GM21737 (cell line): ENCODE results near the gene PKD2L1.

ENCODE experiments used
- ATAC-seq: cut with Tn5 transposase; IDR thresholded peaks from one replicate; pipeline ENCODE4 v1.9.1; 2021; ENCODE audit warnings: mild to moderate bottlenecking, moderate library complexity; ENCODE audit not compliant: unreplicated experiment

The PKD2L1 gene

DNA sequence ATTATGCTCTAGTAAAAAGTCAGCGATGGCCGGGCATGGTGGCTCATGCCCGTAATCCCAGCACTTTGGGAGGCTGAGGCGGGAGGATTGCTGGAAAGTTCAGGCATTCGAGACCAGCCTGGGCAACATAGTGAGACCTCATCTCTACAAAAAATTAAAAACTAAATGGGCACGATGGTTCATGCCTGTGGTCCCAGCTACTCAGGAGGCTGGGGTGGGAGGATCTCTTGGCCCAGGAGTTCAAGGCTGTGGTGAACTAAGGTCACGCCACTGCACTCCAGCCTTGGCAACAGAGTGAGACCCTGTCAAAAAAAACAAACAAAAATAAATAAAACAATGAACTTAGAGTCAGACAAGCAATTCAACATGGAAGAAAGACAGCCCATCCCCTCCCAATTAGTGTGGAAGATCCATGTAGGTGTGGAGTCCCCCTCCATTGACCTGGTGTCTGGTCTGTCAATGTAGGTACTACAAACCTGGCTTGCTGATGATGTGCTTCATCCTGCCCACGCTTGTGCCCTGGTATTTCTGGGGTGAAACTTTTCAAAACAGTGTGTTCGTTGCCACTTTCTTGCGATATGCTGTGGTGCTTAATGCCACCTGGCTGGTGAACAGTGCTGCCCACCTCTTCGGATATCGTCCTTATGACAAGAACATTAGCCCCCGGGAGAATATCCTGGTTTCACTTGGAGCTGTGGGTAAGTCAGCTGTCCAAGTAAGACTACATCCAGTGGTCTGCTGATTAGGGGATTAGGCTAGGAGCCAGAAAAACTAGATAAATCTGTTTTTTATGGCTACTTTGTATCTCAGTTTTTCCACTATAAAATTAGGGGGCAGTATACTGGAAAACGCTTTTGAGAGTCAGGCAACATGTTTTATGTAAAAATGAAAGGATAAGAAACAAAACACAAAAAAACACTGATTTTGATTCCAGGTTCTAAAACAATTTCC, 26.3 kb upstream of the PKD2L1 start:
- ATAC-seq: no peak

DNA sequence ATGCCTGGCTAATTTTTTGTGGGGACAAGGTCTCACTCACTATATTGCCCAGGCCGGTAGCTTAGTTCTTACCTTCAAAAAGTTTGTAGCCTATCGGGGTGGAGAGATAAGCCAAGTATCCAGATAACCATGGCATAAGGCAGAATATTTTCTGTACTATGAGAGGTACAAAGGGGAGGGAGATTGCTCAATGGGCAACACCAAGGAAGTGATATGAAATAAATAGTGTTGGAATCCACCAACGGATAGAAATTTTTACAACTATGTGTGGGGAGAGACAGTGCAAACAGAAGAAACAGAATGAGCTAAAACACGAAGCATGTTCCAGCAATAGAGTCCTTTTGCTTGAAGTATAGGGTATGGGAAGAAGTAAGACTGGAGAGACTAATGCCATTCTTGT, 25.1 kb upstream of the PKD2L1 start:
- ATAC-seq: no peak

DNA sequence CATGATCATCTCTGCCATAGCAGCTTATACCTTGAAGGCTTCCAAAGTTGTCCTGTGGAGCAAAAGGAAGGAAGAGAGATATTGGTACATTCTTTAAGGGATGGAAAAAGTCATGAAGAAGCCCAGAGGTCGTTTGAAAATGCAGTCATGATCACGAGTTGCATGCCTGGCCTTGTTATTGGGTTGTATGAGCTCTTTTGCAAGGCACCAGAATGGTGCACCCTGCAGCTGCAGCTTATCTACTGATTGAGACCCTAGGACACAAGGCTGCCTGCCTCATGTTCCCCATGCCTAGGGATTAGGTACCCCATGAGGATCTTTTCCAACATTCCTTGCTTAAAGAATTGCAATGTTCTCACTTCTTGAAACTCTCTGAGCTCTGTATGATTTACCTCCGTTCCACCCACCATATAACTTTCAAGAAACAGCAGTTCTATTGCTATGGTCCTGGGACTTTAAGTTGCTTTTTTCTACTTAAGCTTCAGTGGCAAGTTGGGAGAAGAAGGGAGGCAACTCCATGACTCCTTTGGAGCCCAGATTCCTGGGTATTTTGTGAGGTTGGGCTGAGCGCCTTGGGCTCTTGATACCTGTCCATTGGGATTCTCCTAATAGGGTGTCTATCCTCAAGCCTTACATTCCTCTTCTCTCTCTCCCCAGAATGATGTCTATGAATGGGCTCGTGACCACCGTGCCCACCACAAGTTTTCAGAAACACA, 23.9 kb upstream of the PKD2L1 start:
- no peak for ATAC-seq

DNA sequence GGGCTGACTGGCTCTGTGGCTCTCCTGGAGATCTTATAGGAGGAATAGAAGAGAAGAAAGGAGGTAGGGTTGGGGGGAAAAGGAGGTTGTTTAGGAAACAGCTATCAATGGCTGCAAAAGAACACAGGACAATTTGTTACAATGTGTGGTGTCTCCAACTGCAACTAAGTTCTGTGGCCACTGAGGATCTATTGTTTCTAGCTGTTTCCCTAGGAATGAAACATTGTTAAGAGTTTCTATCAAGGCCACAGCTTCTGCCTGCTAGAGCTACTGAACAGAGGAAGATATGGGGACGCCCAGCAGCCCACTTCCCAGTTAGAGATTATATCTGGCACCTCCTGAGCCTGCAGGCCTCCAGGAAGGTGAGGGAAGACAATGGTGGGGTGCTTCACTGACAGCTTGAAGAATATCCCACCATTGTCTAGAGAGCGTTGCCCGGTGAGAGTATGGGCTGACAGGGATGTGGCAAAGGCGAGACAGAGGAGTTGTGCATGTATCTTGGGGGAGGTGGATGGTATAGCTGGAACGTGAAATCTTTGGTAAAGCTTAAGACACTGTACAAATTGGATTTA, 21.0 kb upstream of the PKD2L1 start:
- no peak for ATAC-seq

DNA sequence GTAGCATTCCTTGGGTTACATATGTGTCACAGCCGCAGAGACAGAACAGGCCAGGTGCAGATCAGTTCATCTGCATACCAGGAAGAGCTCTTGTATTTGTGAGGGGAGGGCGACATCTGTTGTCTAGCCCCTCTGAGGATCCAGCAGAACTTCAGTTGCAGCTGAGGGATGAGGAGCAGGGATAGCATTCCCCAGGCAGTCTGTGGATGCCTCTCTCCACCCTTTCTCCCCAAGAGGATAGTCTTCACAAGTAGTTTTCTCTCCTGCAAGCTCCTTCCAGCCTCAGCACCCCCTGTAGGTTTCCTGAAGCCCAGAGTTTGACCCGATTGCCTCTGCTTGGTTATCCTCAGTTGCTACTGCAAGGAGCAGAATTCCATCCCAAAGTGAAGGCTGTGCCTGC, 19.6 kb upstream of the PKD2L1 start:
- ATAC-seq: no peak

DNA sequence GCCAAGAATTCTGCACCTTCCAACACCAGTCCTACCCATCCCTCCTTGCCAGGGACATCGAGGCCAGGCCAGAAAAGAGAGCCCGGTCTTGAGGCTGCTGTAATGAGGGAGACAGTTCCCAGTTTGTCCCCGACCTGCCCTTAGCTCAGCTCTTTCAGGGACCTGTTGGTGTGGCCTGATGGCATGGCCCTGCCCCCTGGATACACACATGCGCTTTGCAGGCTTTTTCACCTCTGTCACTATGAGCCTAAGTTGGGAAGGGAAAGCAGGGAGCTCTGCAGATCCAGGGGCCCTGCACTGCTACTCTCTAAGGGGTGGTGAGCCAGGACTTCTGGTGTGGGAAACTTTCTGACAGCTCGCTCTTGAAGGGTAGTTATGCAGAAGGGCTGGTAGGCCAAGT, 19.1 kb upstream of the PKD2L1 start:
- no peak for ATAC-seq

DNA sequence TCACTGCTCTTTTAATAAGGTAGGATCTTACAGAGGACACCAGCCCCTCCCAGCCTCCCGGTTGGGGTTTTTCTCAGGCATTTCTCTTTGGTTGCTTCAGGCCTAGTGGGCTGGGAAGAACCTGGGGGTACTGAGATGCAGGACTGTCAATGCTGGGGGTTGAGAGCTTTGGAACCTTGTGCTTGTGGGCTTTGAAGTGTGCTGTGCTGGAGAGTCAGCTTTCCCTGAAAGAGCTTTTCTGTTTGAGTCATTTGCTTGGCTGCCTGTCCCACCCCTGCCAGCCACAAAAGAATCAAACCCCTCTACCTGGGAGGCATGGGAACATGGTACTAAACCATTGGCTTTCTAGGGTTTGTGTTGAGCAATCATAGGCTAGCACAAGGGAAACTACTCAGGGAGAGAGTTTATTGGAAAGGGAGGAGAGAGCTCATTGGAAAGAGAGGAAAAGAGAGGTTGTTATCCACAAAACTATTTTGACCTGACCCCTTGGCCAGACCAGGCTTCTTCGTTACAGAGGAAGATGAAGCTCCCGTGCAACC, 18.4 kb upstream of the PKD2L1 start:
- no peak for ATAC-seq

DNA sequence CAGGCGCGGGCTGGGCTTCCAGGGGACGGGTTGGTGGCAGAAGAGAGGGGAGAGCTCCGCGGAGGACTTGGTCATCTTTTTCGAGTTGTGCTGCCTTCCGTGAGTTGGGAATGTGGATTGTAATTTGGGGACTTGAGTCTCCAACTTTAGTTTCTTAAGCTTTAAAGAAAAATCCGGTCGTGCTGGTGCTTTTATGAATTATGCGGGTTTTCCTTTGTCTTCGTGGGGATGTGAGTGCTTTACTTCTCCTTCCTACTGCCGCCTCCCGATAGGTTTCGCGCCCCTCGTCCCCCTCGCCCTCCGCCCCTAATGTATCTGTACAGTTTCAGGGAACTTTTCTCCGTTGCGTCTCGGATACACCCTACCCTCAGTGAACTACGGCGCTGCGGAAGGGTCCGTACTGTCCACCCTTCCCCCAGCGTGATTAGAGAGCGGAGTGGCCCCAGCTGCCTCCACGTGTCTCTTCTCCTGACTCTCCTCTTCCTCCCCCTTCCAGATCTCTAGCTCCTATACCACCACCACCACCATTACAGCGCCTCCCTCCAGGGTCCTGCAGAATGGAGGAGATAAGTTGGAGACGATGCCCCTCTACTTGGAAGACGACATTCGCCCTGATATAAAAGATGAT, 17.7 kb upstream of the PKD2L1 start:
- no peak for ATAC-seq

DNA sequence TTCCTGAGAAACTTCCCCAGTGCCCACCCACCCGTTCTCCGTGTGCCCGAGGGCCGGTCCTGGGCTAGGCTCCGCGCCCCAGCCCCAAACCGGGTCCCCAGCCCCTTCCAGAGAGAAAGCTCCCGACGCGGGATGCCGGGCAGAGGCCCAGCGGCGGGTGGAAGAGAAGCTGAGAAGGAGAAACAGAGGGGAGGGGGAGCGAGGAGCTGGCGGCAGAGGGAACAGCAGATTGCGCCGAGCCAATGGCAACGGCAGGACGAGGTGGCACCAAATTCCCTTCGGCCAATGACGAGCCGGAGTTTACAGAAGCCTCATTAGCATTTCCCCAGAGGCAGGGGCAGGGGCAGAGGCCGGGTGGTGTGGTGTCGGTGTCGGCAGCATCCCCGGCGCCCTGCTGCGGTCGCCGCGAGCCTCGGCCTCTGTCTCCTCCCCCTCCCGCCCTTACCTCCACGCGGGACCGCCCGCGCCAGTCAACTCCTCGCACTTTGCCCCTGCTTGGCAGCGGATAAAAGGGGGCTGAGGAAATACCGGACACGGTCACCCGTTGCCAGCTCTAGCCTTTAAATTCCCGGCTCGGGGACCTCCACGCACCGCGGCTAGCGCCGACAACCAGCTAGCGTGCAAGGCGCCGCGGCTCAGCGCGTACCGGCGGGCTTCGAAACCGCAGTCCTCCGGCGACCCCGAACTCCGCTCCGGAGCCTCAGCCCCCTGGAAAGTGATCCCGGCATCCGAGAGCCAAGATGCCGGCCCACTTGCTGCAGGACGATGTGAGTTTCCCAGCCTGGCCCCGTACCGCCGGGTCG, 16.9 kb upstream of the PKD2L1 start, which contains the start of gene SCD:
Gene SCD (plus strand): TSS at position 469 of the 803 bp plus-strand sequence. CDS start 272 bp downstream, at position 741.
- ATAC-seq: peak; percentile 81

DNA sequence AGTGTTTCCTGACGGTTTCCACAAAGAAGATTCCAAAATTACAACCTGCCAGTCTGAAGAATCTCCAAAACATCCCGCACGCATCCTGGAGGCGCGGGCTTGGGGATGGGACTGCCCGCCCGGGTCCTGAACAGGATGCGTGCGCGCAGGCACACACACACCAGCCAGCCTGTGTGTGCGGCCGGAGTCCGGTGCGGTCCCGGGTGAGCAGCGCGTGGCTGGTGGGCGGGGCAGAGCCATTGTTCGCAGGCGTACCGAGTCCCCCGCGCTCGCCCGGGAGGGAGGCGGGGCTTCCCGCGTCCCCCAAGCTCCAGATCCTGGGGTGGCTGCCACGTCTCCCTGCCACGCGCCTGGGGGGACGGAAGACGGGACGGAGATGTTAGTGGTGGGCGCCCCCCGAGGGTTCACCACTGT, 16.3 kb upstream of the PKD2L1 start:
- ATAC-seq: peak; percentile 59

DNA sequence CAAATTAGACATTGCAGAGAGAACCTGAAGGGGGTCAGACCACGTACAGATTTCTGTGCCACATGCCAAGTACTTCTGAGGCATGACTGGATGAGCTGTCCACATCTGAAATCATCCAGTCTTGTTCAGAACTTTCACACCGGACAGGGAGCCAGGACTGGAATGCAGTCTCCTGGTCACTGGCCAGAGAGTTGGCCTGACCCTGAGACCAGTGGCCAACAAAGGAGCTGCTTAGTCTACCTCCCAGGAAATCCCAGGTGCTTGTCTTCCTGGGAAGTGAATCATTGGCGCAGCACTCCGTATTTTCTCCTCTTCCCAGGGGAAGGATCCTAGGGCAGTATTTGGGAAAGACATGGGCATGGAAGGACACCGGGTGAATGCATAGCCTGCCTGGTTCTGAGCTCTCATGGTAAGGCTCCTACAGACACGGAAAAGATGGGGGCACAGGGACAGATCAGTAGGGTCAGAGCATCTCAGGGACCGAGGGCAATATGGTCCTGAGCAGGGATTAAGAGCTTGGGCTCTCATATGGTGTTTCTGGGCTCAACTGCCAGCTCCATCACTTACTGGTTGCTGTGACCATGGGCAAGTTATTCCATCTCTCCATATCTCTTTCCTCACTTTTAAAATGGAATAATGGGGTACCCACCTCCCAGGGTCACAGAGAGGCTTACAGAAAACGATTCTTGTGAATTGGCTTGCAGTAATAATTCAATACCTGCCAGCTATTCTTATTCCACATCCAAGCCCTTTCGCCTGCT, 15.7 kb upstream of the PKD2L1 start:
- ATAC-seq: no peak

DNA sequence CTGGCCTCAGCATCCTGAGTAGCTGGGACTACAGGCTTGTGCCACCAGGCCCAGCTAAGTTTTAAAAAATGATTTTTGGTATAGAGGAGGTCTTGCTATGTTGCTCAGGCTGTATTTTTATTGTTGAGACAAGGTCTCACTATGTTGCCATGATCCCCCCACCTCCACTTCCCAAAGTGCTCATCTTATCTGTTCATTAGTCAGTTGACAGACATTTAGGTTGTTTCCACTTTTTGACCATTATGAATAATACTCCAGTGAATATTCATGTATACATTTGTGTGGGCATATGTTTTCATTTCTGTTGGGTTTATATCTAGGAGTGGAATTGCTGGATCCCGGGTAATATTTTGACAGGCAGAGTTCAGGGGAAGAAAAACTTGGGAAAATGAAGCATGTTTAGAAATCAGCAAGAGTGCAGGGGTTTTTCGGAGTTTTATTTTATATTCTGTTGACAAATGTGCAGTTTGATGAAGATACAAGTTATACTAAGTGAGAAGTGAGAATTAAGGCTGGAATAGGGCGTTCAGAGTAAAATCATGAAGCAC, 14.3 kb upstream of the PKD2L1 start:
- ATAC-seq: no peak

DNA sequence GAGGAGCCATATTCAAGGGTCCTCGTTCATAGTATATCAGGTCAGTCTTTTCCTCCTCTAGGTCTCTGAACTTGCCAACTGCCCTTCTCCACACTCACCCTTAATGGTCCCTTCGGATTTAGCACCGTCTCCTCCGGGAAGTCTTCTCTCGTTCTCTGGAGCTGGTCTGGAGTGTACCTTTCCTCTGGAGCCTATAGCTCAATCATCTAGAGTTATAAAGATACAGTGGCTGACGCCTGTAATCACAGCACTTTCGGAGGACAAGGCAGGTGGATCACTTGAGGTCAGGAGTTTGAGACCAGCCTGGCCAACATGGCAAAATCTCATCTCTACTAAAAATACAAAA, 12.6 kb upstream of the PKD2L1 start:
- no peak for ATAC-seq

DNA sequence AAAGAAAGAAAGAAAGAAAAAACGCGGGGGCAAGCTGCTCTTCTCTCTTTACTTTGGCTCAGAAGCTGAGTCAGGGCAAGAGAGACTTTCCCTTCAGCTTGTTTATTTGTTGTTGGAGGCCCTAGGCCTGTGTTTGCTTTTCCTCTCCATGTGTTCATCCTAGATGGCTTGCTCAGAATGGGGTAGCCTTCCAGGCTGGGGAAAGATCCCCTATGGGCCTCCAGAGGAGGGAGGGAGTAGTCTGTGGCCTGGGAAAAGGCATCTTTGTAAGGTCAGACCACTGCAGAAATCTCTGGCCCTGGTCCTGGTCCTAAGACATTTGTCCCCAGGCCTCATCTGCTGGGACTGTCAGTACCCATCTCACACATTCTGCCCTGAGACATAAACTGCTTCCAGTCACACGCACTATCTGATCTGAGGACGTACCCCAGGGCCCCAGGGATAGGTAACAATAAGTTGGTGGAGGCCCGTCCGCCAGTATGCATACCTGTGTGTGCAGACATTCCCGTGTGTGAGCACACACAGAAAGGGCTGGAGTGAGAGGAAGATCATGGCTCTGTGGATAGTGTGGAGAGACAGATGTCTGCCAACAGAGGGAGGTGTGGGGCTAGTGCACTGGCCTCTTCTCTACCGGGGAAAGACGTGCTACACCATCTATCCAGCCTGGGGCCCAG, 12.1 kb upstream of the PKD2L1 start:
- ATAC-seq: no peak

DNA sequence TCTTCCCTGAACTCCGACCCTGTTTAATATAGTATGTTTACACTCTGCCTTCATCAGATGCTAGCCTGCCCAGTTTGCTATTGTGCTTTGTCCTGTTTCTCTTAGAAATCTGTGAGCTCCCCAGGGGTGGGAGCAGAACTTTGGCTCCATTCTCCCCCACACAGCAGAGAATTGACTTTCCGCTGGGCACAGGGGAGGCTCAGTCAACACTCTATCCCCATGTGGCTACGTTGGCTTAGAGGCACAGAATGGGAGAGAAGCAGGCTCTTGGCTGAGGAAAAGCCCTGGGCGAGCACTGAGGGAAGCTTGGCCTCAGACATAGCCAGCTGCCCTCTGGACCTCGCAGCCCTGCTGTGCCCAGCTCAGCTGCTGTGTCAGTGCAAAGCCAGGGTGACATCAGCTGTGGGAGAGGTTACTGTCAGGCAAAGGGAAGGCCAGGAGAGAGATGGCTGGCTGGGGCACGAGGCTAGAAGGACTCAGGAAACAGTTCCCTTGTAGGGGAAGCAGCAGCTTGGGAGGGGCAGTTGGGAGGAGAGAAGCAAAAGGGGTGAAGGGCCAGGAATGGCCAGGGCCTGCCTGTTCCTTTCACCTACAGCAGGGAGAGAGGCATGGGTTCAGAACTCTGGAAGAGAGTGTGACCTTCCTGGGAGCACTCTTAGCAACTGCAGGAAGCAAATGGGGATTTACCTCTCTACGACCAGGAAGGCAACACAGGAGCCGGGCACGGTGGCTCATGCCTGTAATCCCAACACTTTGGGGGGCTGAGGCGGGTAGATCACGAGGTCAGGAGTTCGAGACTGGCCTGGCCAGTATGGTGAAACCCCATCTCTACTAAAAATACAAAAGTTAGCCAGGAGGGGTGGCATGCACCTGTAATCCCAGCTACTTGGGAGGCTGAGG, 11.2 kb upstream of the PKD2L1 start:
- ATAC-seq: no peak

DNA sequence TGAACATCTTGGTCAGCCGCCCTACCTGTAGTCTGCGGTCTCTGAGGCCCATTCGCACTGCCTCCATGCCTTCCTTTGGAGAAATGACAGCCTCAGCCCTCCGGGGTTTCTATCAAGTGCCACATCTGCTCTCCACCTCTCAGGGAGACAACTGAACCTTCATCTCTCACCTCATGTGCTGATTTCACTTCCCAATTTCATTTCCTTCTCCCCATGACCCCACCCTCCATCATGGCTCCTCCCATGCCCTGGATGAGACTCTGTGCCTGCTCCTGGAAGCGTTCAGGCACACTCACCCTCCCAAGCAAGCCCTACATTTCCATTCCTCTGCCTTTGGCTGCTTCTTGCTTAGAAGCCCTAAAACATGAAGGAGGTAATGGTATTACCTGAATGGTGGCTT, 9.2 kb upstream of the PKD2L1 start:
- no peak for ATAC-seq

DNA sequence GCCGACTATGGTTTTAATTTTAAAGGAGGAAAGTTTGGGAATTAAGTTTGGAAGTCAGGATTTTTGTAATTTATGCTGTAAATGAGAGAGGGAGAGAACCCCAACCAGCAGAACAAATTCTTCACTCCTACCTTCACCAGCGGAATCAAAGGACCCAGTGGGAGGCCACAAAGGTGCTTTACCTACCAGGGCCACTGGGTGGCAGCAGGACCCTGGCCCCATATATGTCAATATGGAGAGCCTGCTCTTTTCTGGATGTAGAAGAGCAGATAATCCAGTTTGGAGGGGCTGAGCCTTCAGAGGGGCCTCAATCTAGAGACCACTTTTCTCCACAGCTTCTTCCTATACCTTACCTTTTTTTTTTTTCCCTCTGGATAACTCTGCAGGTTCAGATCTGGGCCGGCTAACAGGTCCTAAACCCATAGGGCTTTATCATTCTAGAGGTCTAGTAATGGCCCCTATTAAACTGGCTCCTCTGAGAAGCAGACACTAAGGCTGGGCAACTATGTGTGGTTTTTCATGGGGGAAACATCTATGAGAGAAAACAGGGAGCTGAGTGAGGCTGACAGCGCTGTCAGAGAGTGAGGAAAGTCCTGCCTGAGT, 8.5 kb upstream of the PKD2L1 start:
- peak; percentile 50 for ATAC-seq
